ENCODE measurements around the gene DENND4B.

- TF ChIP-seq GATA2 (IDR thresholded peaks at IDR 0.05; ENCODE audit: low read depth, low read length): no peak
- TF ChIP-seq GATA3 (IDR thresholded peaks at IDR 0.05; ENCODE audit: low read depth, low read length): no peak
Observed at GRCh38 chr1:153963030-153963849, 16.7 kb upstream of the DENND4B start, which contains the start of gene SLC39A1.
